Measurements from ENCODE around the gene RAB14.
"Not testable (repeated sequence)": the region's sequence is repeated elsewhere in the genome, so short reads cannot be mapped to it uniquely, and the experiment has no call there.

The RAB14 gene

GRCh38 chr9:121185178-121185745, 16.4 kb downstream of the RAB14 start:
- TF ChIP-seq, protein P1, sequence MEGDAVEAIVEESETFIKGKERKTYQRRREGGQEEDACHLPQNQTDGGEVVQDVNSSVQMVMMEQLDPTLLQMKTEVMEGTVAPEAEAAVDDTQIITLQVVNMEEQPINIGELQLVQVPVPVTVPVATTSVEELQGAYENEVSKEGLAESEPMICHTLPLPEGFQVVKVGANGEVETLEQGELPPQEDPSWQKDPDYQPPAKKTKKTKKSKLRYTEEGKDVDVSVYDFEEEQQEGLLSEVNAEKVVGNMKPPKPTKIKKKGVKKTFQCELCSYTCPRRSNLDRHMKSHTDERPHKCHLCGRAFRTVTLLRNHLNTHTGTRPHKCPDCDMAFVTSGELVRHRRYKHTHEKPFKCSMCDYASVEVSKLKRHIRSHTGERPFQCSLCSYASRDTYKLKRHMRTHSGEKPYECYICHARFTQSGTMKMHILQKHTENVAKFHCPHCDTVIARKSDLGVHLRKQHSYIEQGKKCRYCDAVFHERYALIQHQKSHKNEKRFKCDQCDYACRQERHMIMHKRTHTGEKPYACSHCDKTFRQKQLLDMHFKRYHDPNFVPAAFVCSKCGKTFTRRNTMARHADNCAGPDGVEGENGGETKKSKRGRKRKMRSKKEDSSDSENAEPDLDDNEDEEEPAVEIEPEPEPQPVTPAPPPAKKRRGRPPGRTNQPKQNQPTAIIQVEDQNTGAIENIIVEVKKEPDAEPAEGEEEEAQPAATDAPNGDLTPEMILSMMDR (IDR thresholded peaks at IDR 0.05; ENCODE audit: insufficient read depth, low read depth, low read length, missing control alignments), result no peak
- DNase-seq (ENCODE audit: low read depth), result no peak
- no peak overlapping the region for H3K4me3 ChIP-seq (ENCODE audit: low read length)

GRCh38 chr9:121184463-121184862, 17.2 kb downstream of the RAB14 start:
- no peak overlapping the region for H3K4me3 ChIP-seq (ENCODE audit: low read length)
- TF ChIP-seq, protein P1 (IDR thresholded peaks at IDR 0.05; ENCODE audit: insufficient read depth, low read depth, low read length, missing control alignments), result no peak
- no peak for DNase-seq (ENCODE audit: low read depth)

DNA sequence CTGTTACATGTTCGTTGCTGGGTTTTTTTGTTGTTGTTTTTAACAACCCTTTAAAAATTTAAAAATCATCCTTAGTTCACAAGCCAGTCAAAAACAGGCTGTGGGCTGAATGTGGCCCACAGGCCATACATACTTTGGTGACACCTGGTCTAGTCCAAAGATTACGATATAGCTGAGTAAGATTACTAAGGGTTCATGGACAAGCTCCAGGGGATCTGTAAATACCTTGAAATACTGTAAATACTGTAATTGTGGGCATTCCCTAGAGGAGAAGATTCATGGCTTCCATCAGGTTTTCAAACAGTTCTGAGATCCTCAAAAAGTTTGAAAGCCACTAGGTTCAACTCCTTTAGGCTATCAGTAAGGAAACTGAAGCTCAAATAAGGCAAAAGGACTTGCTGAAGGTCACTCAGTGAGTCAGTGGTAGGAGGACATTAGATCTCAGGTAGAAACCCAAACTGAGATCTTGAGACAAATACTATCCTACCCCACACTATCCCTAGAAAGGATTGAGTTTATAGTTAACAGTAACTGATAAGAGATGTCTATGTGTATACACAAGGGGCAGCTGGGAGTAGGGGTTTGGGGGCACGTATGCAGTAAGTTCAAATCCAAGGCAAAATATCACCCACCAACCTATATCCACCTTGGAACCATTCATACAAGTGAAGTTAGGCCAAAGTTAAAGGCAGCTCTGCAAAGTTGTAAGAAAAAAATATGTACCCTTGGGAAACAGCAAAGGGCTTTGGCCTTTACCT, 17.8 kb downstream of the RAB14 start:
- TF ChIP-seq, protein P1 (IDR thresholded peaks at IDR 0.05; ENCODE audit: insufficient read depth, low read depth, low read length, missing control alignments), result no peak

DNA sequence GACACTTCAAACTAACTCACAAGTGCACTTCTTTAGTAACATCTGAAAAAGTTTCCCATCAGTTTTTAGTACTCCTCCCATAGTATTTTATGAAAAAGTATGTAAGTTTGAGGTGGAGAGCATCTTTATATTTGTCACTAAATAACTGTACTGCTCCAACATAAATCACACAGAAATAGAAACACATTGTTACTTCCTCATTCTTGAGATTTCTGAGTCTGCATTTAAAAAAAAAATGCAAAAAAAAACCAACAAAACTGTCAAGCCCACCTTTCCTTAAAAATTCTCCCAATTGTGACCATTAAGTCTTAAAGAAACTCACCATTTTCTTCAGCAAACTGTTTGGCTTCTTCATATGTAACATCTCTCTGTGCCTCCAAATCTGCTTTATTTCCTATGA, 18.7 kb downstream of the RAB14 start:
- no peak for DNase-seq (ENCODE audit: low read depth)
- TF ChIP-seq, protein P1 (IDR thresholded peaks at IDR 0.05; ENCODE audit: insufficient read depth, low read depth, low read length, missing control alignments), result no peak
- no peak overlapping the region for H3K4me3 ChIP-seq (ENCODE audit: low read length)

More for the DNA sequence above, 17.8 kb downstream of the RAB14 start:
- no peak overlapping the region for H3K4me3 ChIP-seq (ENCODE audit: low read length)
- DNase-seq (ENCODE audit: low read depth), result no peak

GRCh38 chr9:121182101-121182836, 19.4 kb downstream of the RAB14 start:
- no peak overlapping the region for H3K4me3 ChIP-seq (ENCODE audit: low read length)
- TF ChIP-seq, protein P1 (IDR thresholded peaks at IDR 0.05; ENCODE audit: insufficient read depth, low read depth, low read length, missing control alignments), result no peak
- DNase-seq (ENCODE audit: low read depth), result no peak

DNA sequence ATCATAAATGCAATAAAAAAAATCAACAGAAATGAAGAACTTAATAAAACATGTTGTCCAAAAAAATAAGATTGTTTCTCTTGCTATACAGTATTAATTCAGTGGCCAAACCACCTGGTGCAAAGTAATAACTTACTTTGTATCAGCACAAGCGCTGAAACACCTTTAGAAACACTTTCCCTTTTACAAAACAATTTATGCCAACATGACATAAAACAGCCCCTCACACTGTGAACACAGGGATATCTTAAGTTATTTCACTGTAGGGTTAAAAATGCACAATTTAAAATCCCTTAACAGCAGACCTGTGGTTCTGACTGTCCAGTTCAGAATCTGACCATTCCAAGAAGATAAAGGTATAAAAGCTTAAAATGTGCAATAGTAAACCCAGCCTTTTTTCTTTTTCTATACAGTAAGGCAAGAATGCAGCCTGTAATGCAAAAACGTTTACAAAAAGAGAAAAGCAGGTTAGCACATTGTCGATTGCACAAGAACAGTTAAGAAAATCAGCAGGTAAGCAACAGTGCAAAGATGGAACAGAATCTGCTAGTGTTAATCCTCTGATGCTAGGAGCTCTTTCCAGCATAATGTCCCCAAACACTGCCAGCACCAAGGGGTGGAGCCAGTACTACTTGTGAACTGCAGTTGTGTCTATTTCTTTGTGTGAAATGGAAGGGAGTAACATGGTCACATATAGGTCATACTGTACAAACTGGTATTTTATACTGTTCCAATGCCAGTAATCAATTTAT, 21.6 kb downstream of the RAB14 start:
- H3K4me3 ChIP-seq (ENCODE audit: low read length), result no peak overlapping the region
- TF ChIP-seq, protein P1 (IDR thresholded peaks at IDR 0.05; ENCODE audit: insufficient read depth, low read depth, low read length, missing control alignments), result no peak
- no peak for DNase-seq (ENCODE audit: low read depth)

GRCh38 chr9:121179373-121179721, 22.3 kb downstream of the RAB14 start:
- not testable (repeated sequence) for H3K4me3 ChIP-seq (ENCODE audit: low read length); DNase-seq (ENCODE audit: low read depth)

All from epithelial cell of esophagus (primary cell).